HG03575 (cell line): Measurements from ENCODE around the gene UBE2R2.
"Not testable (repeated sequence)": the region's sequence is repeated elsewhere in the genome, so short reads cannot be mapped to it uniquely, and the experiment has no call there.

Experiments
- ATAC-seq: cut with Tn5 transposase; IDR thresholded peaks from one replicate; pipeline ENCODE4 v1.9.1; 2021; ENCODE audit not compliant: unreplicated experiment, insufficient number of reproducible peaks, low FRiP score; ENCODE audit errors: extremely low read depth

The UBE2R2 gene

DNA sequence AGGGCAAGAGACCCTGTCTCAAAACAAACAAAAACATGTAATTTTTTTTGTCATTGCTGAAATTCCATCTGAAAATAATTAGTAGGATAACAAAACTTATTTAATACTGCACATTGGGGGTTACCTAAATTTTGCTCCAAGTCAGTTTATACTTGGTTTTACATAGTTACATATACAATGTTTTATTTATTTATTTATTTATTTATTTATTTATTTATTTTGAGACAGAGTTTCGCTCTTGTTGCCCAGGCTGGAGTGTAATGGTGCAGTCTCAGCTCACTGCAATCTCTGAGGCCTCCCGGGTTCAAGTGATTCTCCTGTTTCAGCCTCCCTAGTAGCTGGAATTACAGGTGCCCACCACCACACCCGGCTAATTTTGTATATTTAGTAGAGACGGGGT lies 52.3 kb downstream of the UBE2R2 start:
- not testable (repeated sequence) for ATAC-seq

DNA sequence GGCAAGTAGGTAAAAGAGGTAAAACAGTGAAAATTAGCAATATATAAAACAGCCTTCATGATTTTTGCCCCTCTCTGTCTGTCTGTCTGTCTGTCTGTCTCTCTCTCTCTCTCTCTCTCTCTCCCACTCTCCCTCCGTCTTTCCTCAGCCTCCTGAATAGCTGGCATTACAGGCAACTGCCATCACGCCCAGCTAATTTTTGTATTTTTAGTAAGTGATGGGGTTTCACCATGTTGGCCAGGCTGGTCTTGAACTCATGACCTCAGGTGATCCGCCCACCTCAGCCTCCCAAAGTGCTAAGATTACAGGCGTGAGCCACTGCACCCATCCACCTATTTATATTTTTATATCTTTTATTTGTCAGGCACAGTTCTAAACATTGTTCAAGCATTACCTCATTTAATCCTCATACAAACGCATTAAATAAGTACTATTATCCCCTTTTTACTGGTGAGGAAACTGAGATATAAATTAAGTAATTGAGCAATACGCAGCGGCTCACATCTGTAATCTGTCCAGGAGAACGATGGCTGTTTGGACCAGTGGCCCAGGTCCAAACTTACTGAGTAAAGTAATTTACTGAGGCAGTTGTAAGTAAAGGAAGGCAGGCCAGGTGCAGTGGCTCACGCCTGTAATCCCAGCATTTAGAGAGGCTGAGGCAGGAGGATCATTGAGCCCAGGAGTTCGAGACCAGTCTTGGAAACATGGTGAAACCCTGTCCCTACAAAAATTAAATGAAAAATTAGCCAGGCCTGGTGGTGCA lies 60.9 kb downstream of the UBE2R2 start:
- no peak for ATAC-seq

DNA sequence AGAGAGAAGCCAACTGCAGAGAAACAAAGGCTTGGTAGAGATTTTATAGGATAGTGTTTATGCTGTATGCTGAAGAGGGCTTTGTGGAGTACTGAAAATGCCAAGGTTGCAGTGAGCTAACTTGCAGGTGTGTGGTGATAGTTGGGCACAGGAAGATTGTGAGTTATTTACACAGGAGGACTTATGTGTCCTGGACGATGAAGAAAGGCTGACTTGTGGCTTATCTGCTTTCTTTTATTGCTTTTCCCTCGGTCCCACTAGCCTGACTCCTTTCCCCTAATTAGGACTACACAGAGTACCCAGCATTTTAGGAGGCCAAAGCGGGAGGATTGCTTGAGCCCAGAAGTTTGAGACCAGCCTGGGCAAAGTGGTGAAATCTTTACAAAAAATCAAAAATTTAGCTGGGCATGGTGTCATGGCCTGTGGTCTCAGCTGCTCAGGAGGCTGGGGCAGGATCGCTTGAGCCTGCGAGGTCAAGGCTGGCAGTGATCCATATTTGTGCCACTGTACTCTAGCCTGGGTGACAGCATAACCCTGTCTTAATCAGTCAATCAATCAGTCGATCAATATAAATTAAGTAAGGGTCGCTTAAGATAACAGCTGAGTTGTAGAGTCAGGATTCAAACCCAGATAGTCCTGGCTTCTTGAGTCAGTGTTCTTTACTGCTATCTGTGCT lies 61.9 kb downstream of the UBE2R2 start:
- no peak for ATAC-seq

DNA sequence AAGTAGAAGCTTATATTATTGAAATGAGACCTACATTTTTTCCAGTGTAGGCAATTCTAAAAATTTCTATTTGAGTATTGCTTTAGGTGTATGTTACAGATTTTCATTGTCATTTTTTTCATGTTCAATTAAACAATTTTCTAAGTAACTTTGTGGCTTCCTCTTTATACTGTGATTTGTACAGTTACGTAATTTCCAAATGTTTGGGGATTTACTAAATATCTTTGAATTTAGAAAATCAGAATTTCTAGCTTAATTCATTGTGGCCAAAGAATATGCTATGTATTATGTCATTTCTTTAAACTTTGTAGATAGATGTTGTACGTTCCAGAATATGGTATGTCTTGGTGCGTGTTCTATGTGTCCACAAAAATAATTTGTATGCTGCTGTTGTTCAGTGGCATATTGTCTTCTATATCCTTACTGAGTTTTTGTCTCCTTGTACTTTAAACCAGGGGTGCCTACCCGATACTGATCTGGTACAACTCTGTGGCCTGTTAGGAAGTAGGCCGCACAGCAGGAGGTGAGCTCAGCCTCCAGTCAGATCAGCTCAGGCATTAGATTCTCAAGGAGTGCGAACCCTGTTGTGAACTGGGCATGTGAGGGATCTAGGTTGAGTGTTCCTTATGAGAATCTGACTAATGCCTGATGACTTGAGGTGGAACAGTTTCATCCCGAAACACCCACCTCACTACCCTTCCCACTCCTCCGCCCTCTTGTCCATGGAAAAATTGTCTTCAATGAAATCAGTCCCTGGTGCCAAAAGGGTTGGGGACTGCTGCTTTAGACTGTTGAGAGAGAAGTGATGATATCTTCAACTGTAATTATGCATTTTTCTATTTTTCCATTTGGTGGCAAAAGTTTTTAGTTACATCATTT lies 63.5 kb downstream of the UBE2R2 start:
- ATAC-seq, result no peak

DNA sequence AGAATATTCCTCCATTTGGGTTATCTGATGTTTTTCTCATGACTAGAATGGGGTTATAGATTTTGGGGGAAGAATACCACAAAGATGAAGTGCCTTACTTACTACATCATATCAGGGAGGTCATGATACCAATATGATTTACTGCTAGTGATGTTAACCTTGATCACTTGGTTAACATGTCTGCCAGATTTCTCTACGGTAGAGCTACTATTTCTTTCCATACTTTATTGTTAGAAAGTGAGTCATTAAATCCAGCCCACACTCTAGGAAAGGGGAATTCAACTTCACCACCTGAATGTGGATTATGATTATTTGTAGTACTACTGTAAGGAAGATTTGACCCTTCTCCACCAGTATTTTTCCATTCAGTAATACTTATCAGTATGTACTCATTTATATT lies 64.7 kb downstream of the UBE2R2 start:
- no peak for ATAC-seq

DNA sequence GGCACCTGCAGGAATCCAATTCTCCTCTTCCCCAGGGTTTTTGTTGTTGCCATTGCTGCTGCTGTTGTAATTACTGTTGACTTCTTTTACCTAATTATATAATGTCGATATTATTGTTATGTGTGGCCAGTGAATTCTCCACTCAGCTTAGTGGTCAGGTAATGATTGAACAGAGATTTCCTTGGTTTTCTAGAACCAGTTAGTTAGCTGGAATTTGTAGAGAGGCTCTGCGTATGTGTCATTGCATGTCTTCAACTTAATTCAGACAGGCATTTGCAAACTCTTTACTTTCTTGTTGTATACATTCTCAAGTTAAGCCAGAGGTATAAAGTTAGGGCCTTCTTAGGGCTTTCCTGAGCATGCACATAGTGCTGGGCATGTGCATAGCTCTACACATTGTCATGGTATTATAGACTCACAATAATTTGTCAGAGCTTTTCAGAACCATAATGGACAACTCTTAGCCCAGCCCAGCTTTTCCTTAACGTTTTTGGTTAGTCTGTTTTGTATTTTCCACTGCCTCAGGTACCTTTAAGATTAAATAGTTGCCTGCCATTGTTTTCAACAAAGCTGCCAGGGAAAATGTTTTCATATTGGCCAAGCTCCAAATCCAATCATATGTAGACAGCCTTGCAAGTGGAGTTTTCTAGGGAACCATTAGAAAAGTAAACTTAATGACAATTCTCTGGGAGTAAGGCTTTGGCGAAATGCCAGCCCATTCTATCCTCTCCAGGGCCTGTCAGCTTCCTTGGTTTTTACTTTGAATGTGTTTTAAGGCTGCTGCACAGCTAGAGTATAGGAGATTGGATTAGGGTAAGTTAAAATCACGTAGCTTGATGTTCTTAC lies 68.1 kb downstream of the UBE2R2 start:
- ATAC-seq, result no peak

DNA sequence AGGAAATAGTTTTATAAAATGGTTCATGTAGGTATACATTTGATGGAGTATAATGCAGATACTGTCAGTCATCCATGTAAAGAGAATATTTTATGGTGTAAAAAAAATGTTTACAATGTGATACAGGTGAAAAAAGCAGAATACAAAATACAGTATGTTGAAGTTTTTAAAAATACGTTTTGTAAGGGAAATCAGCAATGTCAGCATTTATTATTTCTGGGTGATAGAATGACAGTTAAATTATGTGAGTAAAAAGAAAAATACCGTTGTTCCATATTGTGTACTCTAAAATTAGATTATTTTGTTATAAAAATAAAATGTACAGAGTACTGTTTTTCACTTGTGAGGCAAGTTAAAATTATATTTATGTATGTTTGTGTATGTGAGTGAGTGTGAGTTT lies 69.0 kb downstream of the UBE2R2 start:
- no peak for ATAC-seq

DNA sequence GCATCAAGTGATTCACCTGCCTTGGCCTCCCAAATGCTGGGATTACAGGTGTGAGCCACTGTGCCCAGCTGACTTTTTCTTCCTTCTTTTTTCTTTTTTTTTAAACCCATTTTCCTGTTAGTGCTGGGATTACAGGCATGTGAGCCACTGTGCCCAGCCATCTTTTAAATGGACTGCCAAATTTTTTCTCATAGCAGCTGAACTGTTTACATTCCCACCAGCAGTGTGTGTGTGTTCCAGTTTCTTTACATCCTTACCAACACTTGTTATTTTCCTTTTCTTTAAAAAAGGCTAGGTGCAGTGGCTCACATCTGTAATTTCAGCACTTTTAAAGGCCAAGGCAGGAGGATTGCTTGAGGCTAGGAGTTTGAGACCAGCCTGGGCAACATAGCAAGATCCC lies 76.9 kb downstream of the UBE2R2 start:
- ATAC-seq, result no peak

DNA sequence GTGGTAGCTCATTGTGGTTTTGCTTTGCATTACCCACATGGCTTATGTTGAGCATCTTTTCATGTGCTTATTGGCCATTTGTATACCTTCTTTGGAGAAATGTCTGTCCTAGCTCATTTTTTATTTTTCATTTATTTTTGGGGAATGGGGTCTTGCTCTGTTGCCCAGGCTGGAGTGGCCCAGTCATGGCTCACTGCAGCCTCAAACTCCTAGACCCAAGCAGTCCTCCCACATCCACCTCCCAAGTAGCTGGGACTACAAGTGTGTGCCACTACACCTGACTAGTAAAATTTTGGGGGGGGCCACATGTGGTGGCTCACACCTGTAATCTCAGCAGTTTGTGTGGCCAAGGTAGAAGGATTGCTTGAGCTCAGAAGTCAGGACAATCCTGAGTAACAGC lies 77.4 kb downstream of the UBE2R2 start:
- no peak for ATAC-seq

DNA sequence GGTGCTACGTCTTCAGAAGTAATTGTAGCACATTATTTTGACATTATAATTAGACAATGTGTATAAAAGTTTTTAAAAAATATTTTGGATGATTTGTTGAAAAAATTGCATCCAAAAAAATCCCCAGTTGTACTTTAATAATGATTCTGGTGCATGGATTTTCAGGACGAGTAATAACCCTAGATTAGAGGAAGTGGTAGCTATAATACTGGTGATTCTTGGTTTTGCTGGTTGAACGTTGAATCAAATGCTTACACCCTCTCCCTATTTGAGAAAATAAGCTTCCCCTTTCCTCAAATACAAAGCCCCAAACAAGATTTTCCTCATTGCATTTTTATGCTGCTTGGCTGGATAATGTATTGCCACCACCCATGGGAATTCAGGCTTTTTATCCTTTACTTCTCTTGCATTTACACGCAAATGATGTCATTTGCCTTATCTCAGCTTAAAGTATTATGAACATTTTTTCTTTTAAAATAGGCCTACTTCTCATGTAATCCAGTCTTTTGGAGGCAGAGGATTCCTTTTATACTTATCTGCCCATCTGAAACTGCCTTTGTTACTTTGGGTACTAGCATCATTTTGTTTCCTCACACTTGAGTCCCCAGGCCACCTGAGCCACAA lies 86.3 kb downstream of the UBE2R2 start:
- ATAC-seq, result no peak

DNA sequence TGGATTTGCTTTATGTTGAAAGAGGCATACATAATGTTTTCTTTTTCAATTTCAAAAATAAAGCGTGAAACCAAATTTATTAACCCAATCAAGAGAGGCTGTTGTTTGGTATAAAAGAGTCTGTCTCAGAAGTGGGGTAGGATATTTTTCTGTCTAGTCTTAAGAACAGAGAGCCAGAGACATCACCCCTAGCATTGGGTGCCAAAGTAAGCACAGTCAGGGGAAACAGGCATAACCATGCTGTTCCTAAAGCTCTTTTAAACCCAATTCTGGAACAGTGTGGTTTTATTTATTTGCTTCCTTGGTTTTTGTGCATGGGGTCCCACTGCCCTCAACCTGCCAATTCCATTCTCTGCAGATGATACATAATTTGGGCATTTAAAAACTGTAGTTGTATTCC lies 88.2 kb downstream of the UBE2R2 start:
- no peak for ATAC-seq

DNA sequence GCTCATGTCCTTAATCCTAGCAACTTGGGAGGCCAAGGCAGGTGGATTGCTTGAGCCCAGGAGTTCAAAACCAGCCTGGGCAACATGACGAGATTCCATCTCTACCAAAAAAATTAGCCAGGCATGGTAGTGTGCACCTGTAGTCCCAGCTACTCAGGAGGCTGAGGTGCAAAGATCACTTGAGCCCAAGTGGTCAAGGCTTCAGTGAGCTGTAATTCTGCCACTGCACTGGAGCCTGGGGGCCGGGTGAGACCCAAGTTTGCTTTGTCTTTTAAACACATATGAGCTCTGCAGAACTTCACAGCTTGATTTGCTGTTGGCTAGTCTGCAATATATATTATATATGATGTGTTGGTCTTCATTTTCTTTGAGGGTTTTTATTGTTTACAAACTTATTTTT lies 89.8 kb downstream of the UBE2R2 start:
- no peak for ATAC-seq

DNA sequence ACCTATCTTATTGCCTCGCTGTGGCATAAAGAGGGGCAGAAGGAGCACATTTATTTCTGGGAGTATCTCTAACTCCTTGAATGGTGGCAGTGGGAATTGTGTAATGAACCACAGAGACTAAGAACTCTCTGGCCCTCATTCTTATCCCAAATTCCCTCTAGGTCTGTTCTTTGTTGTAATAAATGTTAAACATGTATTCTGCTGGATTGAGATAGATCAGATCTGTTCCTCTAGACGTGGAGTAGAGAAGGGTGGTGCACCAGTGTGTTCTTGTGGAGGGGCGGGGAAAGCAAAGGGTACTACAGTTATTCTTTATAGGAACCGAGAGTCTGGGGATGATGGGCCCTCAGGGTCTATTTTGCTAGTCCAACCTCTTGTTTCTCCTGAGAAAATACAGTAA lies 90.4 kb downstream of the UBE2R2 start:
- no peak for ATAC-seq

DNA sequence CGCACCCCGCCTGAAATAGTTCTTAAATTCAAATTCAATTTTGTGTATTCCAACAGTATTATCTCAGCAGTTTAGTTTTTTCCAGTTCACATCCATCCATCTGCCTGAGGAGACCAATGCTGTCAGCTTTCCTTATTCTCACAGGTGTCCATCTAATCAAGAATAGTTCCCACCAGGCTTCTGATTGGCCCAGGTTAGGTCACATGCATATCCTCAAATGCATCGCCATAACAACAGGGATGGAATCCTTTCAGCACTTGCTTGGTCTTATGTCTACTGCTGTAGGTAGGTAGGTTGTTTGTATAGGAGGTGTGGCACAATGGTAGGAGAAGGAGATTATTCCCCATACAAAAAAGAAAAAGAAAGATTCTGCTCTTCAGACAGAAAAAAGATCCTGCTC lies 91.2 kb downstream of the UBE2R2 start:
- ATAC-seq, result no peak

DNA sequence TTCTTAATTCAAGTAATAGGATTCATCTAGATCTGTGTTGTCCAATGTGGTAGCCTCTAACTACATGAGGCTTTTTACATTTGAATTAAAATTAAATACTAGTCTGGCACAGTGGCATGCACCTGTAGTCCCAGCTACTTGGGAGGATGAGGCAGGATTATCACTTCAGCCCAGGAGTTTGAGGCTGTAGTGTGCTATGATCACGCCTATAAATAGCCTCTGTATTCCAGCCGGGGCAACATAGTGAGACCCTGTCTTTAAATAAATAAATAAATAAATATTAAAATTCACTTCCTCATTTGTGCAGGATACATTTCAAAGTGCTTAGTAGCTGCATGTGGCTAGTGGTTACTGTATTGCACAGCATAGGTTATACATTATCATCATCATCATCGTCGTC lies 91.8 kb downstream of the UBE2R2 start:
- no peak for ATAC-seq

DNA sequence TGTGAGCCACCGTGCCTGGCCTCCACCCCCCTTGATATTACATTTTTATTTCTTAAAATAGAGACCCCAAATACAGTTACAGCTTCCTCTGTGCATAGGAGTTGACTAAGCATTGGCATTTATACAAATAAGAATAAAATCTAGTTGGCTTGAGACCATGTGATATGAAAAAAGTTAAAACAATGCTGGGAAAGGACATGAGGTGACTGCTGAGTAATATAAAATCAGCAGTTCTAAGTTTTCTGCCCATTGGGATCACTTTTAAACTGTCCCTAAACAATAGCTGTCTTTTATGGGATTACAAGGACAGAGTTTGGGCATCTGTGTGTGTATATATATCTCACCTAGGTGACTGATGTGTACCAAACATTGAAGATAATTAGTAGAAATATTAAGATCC lies 96.6 kb downstream of the UBE2R2 start:
- no peak for ATAC-seq

DNA sequence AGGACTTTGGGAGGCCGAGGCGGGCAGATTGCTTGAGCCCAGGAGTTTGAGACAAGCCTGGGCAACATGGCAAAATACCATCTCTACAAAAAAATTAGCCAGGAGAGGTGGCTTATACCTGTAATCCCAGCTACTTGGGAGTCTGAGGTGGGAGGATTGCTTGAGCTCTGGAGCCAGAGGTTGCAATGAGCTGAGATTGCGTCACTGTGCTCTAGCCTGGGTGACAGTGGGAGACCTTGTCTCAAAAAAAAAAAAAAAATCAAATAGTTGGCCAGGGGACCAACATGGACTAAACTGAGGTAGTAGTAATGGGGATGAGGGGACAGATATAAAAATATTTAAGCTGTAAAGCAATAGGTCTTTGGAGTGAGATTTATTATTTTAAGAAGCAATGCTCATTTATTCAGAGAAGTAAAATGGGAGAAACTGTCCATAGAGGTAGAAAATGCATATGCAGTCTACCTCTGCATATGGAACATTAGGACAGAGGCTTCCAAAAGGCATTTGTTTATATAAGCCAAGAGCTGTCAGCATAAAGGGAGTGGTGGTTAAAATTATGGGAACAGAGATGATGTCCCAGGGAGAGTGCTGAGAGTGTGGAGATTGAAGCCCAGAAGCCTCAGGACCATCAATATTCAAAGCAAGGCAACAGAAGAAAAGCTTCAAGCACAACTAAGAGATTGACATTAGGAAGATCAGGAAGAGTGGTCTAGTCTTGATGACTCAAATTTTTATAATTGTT lies 98.1 kb downstream of the UBE2R2 start:
- no peak for ATAC-seq

DNA sequence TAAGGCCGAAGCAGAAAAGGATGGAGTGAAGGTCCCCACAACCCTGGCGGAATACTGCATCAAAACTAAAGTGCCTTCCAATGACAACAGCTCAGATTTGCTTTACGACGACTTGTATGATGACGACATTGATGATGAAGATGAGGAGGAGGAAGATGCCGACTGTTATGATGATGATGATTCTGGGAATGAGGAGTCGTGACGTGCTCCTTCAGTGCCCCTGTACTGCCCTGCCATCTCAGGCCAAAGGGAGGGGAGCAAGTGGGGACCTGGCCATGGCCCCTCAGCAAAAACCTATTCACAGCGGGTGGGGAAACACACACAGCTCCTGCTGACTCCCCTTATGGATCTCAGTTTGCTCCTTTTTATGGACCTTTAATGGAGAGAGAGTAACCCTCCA lies 100.1 kb downstream of the UBE2R2 start:
- no peak for ATAC-seq
